WTC11 (cell line): ENCODE results near the gene LPP. TPM values are rescaled to one million over a fixed set of nuclear protein-coding genes. Genes with fewer than 3 reads are reported as not detected.

Experiments used
- ATAC-seq: fragments of 200-7000 bp; cut with Tn5 transposase; 2 replicates; pipeline ENCODE4 v1.10.0; 2021; ENCODE audit warnings: mild to moderate bottlenecking, moderate library complexity
- CTCF ChIA-PET: fragments of 300-600 bp; sonication (Branson Sonifier 250); formaldehyde crosslinking; loops from one replicate; lab custom pipeline; 2021; ENCODE audit warnings: antibody characterized with exemption; lab: Charles Lee
- POLR2A ChIA-PET: fragments of 350-600 bp; sonication (Branson Sonifier 250); formaldehyde crosslinking; loops from one replicate; lab custom pipeline; 2021; ENCODE audit warnings: antibody characterized with exemption; lab: Charles Lee
- DNase-seq: peaks from one replicate; pipeline ENCODE4 v3.0.0; 2021; ENCODE audit warnings: low spot score
- H3K27ac Mint-ChIP-seq: 2 replicates; pipeline ENCODE4 v1.8.0; 2021; ENCODE audit warnings: mixed read lengths
- H3K27me3 Mint-ChIP-seq: 2 replicates; pipeline ENCODE4 v1.8.0; 2021; ENCODE audit warnings: low read depth, mild to moderate bottlenecking, moderate library complexity, mixed read lengths
- H3K36me3 Mint-ChIP-seq: 2 replicates; pipeline ENCODE4 v1.8.0; 2021; ENCODE audit warnings: mixed read lengths
- H3K4me1 Mint-ChIP-seq: 2 replicates; pipeline ENCODE4 v1.8.0; 2022; ENCODE audit warnings: mixed read lengths
- H3K4me3 Mint-ChIP-seq: 2 replicates; pipeline ENCODE4 v1.8.0; 2021; ENCODE audit warnings: mild to moderate bottlenecking, moderate library complexity, mixed read lengths
- H3K9me3 Mint-ChIP-seq: 2 replicates; pipeline ENCODE4 v1.8.0; 2021; ENCODE audit warnings: mixed read lengths
- CREM ChIP-seq: sonication (generic); formaldehyde crosslinking; IDR thresholded peaks from 2 replicates; pipeline ENCODE4 v1.8.1; 2022; ENCODE audit warnings: mild to moderate bottlenecking, missing genetic modification reagents, moderate library complexity
- E2F4 ChIP-seq: sonication (generic); formaldehyde crosslinking; IDR thresholded peaks from 2 replicates; pipeline ENCODE4 v1.8.1; 2022; ENCODE audit warnings: low read depth, mild to moderate bottlenecking, moderate library complexity, missing genetic modification reagents, borderline replicate concordance
- E2F5 ChIP-seq: sonication (generic); formaldehyde crosslinking; IDR thresholded peaks from 2 replicates; pipeline ENCODE4 v1.8.1; 2022; ENCODE audit warnings: mild to moderate bottlenecking, moderate library complexity, missing genetic modification reagents
- ETV6 ChIP-seq: sonication (generic); formaldehyde crosslinking; IDR thresholded peaks from 2 replicates; pipeline ENCODE4 v1.8.1; 2022; ENCODE audit warnings: mild to moderate bottlenecking, missing genetic modification reagents
- FOXP1 ChIP-seq: sonication (generic); formaldehyde crosslinking; IDR thresholded peaks from 2 replicates; pipeline ENCODE4 v1.8.0; 2022; ENCODE audit warnings: missing genetic modification reagents, mild to moderate bottlenecking, moderate library complexity, borderline replicate concordance
- GABPB1 ChIP-seq: sonication (generic); formaldehyde crosslinking; IDR thresholded peaks from 2 replicates; pipeline ENCODE4 v1.8.1; 2023; ENCODE audit warnings: mild to moderate bottlenecking, missing genetic modification reagents
- HMGXB4 ChIP-seq: sonication (generic); formaldehyde crosslinking; IDR thresholded peaks from 2 replicates; pipeline ENCODE4 v1.8.1; 2023; ENCODE audit warnings: mild to moderate bottlenecking, moderate library complexity, missing genetic modification reagents
- IRF1 ChIP-seq: sonication (generic); formaldehyde crosslinking; IDR thresholded peaks from 2 replicates; pipeline ENCODE4 v1.8.0; 2023; ENCODE audit warnings: missing genetic modification reagents
- IRF2 ChIP-seq: sonication (generic); formaldehyde crosslinking; IDR thresholded peaks from 2 replicates; pipeline ENCODE4 v1.8.0; 2022; ENCODE audit warnings: low read depth, missing genetic modification reagents, borderline replicate concordance
- JAZF1 ChIP-seq: fragments of 250-450 bp; sonication (Bioruptor Pico); IDR thresholded peaks from 2 replicates; pipeline ENCODE4 v1.9.0; 2021; ENCODE audit warnings: moderate library complexity, mild to moderate bottlenecking, inconsistent platforms
- KAT7 ChIP-seq: sonication (generic); formaldehyde crosslinking; IDR thresholded peaks from 2 replicates; pipeline ENCODE4 v1.8.1; 2023; ENCODE audit warnings: missing genetic modification reagents, mild to moderate bottlenecking, borderline replicate concordance
- MLX ChIP-seq: sonication (generic); formaldehyde crosslinking; IDR thresholded peaks from 2 replicates; pipeline ENCODE4 v1.8.1; 2023; ENCODE audit warnings: mild to moderate bottlenecking, missing genetic modification reagents, moderate library complexity
- MXD4 ChIP-seq: fragments of 250-450 bp; sonication (Bioruptor Pico); IDR thresholded peaks from 2 replicates; pipeline ENCODE4 v1.8.0; 2021; ENCODE audit warnings: mild to moderate bottlenecking, moderate library complexity, borderline replicate concordance
- MYBL2 ChIP-seq: sonication (generic); formaldehyde crosslinking; IDR thresholded peaks from 2 replicates; pipeline ENCODE4 v1.8.1; 2023; ENCODE audit warnings: mild to moderate bottlenecking, moderate library complexity, missing genetic modification reagents
- NFATC4 ChIP-seq: fragments of 250-450 bp; sonication (Bioruptor Pico); IDR thresholded peaks from 2 replicates; pipeline ENCODE4 v1.9.0; 2021; ENCODE audit warnings: mild to moderate bottlenecking
- RELA ChIP-seq: sonication (generic); formaldehyde crosslinking; IDR thresholded peaks from 2 replicates; pipeline ENCODE4 v1.8.1; 2022; ENCODE audit warnings: missing genetic modification reagents, mild to moderate bottlenecking, borderline replicate concordance
- TEAD1 ChIP-seq: sonication (generic); formaldehyde crosslinking; IDR thresholded peaks from 2 replicates; pipeline ENCODE4 v1.8.0; 2022; ENCODE audit warnings: mild to moderate bottlenecking, missing genetic modification reagents
- TEAD4 ChIP-seq: sonication (generic); formaldehyde crosslinking; IDR thresholded peaks from 2 replicates; pipeline ENCODE4 v1.8.0; 2022; ENCODE audit warnings: mild to moderate bottlenecking, missing genetic modification reagents
- ZNF219 ChIP-seq: sonication (generic); formaldehyde crosslinking; IDR thresholded peaks from 2 replicates; pipeline ENCODE4 v1.8.0; 2023; ENCODE audit warnings: missing genetic modification reagents, mild to moderate bottlenecking, borderline replicate concordance
- ZNF263 ChIP-seq: sonication (generic); formaldehyde crosslinking; IDR thresholded peaks from 2 replicates; pipeline ENCODE4 v1.8.1; 2022; ENCODE audit warnings: low read depth, mild to moderate bottlenecking, moderate library complexity, missing genetic modification reagents
- total RNA-seq: library from RNA; stranded (reverse); gene quantifications from 3 replicates; pipeline ENCODE4 v1.2.3, GENCODE V29; 2021
- TF ChIP-seq, protein P1 (sequence below): fragments of 250-450 bp; sonication (Bioruptor Pico); IDR thresholded peaks from 2 replicates; pipeline ENCODE4 v2.1.2; 2022; ENCODE audit warnings: mild to moderate bottlenecking, moderate library complexity
- TF ChIP-seq, protein P2 (sequence below): sonication (generic); formaldehyde crosslinking; IDR thresholded peaks from 2 replicates; pipeline ENCODE4 v1.8.0; 2022; ENCODE audit warnings: mild to moderate bottlenecking, missing genetic modification reagents

LPP gene
- total RNA-seq, 1 experiment from 2014 or later: 49.6 TPM

DNA sequence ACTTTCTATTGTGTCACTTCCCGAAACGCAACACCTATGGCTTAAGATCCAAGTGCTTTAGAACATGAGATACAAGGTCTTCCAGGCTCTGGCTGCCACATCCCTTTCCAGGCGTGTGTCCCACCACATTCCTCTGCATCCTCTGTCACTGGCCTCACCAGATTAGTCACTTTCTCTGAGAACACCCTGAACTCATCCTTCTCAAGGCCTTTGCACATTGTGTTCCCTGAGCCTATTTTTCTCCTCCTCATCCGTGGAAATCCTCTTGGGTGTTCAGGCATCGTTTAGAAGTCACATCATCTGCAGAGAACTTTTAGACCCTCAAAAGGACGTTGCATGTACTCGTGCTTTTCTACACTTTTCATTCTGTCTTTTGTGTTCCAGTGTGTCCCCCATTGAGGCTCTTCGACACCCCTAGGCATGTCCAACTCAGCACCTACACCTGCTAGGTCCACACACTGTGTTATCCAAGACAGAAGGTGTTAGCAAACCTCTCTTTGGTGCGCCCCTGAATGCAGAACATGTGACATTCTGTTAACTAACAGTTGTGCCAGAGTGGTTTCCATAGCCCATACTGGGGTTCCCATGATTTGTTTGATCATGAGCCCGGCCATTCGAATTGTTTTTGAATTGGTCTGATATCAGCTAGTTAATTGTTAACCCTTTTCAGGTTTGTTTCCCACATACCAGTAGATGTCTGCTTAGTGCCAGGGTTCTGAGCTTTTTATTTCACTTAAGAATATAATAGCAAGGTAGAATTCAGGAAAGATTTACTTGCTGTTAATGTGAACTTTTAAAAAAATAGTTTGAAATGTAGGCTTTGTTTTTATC lies 67.2 kb downstream of the LPP start:
- Mint-ChIP-seq H3K36me3 (0 out of 2 replicates have a peak, but pooled peaks cover 7% of the 10 kb centered on the region), H3K27ac (no peak overlapping the region), H3K9me3 (peaks cover 13% of the 10 kb centered on the region), H3K4me3 (no peak overlapping the region), H3K4me1 (peaks cover 35% of the 10 kb centered on the region), H3K27me3 (no peaks in the 10 kb centered on the region)
- TF ChIP-seq ETV6 (CRISPR knock-in tag) (no peak), MYBL2 (CRISPR knock-in tag) (no peak), IRF2 (no peak), GABPB1 (CRISPR knock-in tag) (no peak), ZNF219 (CRISPR knock-in tag) (no peak), RELA (no peak), E2F5 (CRISPR knock-in tag) (no peak), MXD4 (no peak)
- ChIA-PET POLR2A (no interaction called here), CTCF (no interaction called here)
- ATAC-seq (no peak), DNase-seq (no peak)

DNA sequence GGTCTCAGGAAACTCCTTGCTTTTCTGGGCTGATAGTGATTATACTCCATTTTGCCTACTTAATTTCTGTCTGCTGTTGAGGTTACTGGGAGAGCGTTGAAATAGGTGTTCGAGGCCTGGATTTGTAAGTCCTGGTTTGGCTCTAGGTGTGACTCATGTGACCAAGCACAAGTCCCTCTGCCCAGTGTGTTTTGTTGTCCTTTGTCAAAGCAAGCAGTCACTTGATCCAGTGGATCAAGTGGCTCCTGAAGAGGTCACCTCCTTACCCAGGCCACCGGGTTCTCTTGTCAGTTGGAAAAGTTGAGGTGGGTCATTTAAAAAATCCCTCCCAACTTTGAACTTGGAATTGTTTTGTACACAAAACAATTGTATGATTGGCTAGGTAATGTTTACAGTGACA lies 70.0 kb downstream of the LPP start:
- CTCF ChIA-PET: interaction anchor here (0.6 to 1.6 kb wide), 4 partner anchors 18 to 525 kb away, joined by 3 to 5 read pairs (median 4); no protein-coding TSS in a partner anchor
- DNase-seq (no peak), ATAC-seq (no peak)
- H3K9me3 Mint-ChIP-seq: peaks cover 13% of the 10 kb centered on the region
- 0 out of 2 replicates have a peak, but pooled peaks cover 7% of the 10 kb centered on the region for H3K36me3 Mint-ChIP-seq
- H3K27me3 Mint-ChIP-seq: no peaks in the 10 kb centered on the region
- peaks cover 17% of the 10 kb centered on the region for H3K4me1 Mint-ChIP-seq
- POLR2A ChIA-PET: no interaction called here
- no peak for TF ChIP-seq ZNF263
- H3K27ac Mint-ChIP-seq: no peak overlapping the region
- H3K4me3 Mint-ChIP-seq: no peak overlapping the region

- ChIA-PET POLR2A (no interaction called here), CTCF (no interaction called here)
- no peak overlapping the region for H3K4me3 Mint-ChIP-seq
- no peak overlapping the region for H3K27ac Mint-ChIP-seq
- 0 out of 2 replicates have a peak, but pooled peaks cover 7% of the 10 kb centered on the region for H3K36me3 Mint-ChIP-seq
- peaks cover 9% of the 10 kb centered on the region for H3K9me3 Mint-ChIP-seq
- H3K27me3 Mint-ChIP-seq: no peaks in the 10 kb centered on the region
- no peak for ATAC-seq
- H3K4me1 Mint-ChIP-seq: peaks cover 16% of the 10 kb centered on the region
- no peak for DNase-seq
- TF ChIP-seq ZNF219 (CRISPR knock-in tag): no peak
- TF ChIP-seq E2F5 (CRISPR knock-in tag): no peak
- TF ChIP-seq KAT7: no peak
- no peak for TF ChIP-seq FOXP1 (CRISPR knock-in tag)
- TF ChIP-seq HMGXB4: no peak
- no peak for TF ChIP-seq IRF1 (CRISPR knock-in tag)
- TF ChIP-seq NFATC4 (CRISPR knock-in tag): no peak
- TF ChIP-seq, protein P1, sequence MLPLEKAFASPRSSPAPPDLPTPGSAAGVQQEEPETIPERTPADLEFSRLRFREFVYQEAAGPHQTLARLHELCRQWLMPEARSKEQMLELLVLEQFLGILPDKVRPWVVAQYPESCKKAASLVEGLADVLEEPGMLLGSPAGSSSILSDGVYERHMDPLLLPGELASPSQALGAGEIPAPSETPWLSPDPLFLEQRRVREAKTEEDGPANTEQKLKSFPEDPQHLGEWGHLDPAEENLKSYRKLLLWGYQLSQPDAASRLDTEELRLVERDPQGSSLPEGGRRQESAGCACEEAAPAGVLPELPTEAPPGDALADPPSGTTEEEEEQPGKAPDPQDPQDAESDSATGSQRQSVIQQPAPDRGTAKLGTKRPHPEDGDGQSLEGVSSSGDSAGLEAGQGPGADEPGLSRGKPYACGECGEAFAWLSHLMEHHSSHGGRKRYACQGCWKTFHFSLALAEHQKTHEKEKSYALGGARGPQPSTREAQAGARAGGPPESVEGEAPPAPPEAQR (CRISPR knock-in tag): no peak
- no peak for TF ChIP-seq TEAD4 (CRISPR knock-in tag)
- TF ChIP-seq TEAD1 (CRISPR knock-in tag): no peak
- no peak for TF ChIP-seq CREM (CRISPR knock-in tag)
- TF ChIP-seq MLX (CRISPR knock-in tag): no peak
- TF ChIP-seq JAZF1 (CRISPR knock-in tag): no peak
- TF ChIP-seq E2F4 (CRISPR knock-in tag): no peak
- TF ChIP-seq, protein P2, sequence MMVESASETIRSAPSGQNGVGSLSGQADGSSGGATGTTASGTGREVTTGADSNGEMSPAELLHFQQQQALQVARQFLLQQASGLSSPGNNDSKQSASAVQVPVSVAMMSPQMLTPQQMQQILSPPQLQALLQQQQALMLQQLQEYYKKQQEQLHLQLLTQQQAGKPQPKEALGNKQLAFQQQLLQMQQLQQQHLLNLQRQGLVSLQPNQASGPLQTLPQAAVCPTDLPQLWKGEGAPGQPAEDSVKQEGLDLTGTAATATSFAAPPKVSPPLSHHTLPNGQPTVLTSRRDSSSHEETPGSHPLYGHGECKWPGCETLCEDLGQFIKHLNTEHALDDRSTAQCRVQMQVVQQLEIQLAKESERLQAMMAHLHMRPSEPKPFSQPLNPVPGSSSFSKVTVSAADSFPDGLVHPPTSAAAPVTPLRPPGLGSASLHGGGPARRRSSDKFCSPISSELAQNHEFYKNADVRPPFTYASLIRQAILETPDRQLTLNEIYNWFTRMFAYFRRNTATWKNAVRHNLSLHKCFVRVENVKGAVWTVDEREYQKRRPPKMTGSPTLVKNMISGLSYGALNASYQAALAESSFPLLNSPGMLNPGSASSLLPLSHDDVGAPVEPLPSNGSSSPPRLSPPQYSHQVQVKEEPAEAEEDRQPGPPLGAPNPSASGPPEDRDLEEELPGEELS (CRISPR knock-in tag): no peak
These were observed 73.5 kb downstream of the LPP start for GRCh38 chr3:188227442-188227841.
